WERI-Rb-1 (cell line): ENCODE measurements around the gene ITGB5.

Source experiments
- DNase-seq: peaks from one replicate; pipeline ENCODE4 v3.0.0-alpha.2; 2020
- H3K27ac ChIP-seq: fragments of 250-450 bp; sonication (Bioruptor Pico); 2 replicates; pipeline ENCODE4 v1.5.1; 2020; ENCODE audit warnings: mild to moderate bottlenecking, moderate library complexity
- H3K27me3 ChIP-seq: fragments of 250-450 bp; sonication (Bioruptor Pico); 2 replicates; pipeline ENCODE4 v1.5.1; 2021; ENCODE audit warnings: mild to moderate bottlenecking, low read depth, moderate library complexity; ENCODE audit not compliant: insufficient read depth, severe bottlenecking
- H3K36me3 ChIP-seq: fragments of 250-450 bp; sonication (Bioruptor Pico); 2 replicates; pipeline ENCODE4 v1.5.1; 2020; ENCODE audit warnings: mild to moderate bottlenecking, moderate library complexity
- H3K4me3 ChIP-seq: 2 replicates; pipeline ENCODE4 v1.5.1; 2011; ENCODE audit warnings: low read depth, mild to moderate bottlenecking, control low read depth, low read length
- H3K9me3 ChIP-seq: fragments of 250-450 bp; sonication (Bioruptor Pico); 2 replicates; pipeline ENCODE4 v1.5.1; 2021; ENCODE audit warnings: mild to moderate bottlenecking, moderate library complexity; ENCODE audit not compliant: severe bottlenecking
- CTCF ChIP-seq: IDR thresholded peaks from 2 replicates; pipeline ENCODE4 v1.5.1; 2011; ENCODE audit warnings: low read depth, mild to moderate bottlenecking, control low read depth, inconsistent platforms, low read length

ITGB5 gene

GRCh38 chr3:124815781-124816180, 71.4 kb downstream of the ITGB5 start:
- TF ChIP-seq CTCF = no peak
- DNase-seq = no peak
- Histone ChIP-seq H3K4me3 (no peak overlapping the region), H3K9me3 (no peaks in the 10 kb centered on the region), H3K36me3 (no peaks in the 10 kb centered on the region), H3K27me3 (no peaks in the 10 kb centered on the region), H3K27ac (no peak overlapping the region)

GRCh38 chr3:124814620-124815421, 72.3 kb downstream of the ITGB5 start:
- no peak for TF ChIP-seq CTCF
- no peak for DNase-seq
- Histone ChIP-seq H3K27me3 (no peaks in the 10 kb centered on the region), H3K27ac (no peak overlapping the region), H3K9me3 (no peaks in the 10 kb centered on the region), H3K36me3 (no peaks in the 10 kb centered on the region), H3K4me3 (no peak overlapping the region)

- no peak overlapping the region for H3K27ac ChIP-seq
- H3K9me3 ChIP-seq = no peaks in the 10 kb centered on the region
- no peak for TF ChIP-seq CTCF
- DNase-seq = no peak
- no peaks in the 10 kb centered on the region for H3K36me3 ChIP-seq
- no peak overlapping the region for H3K4me3 ChIP-seq
- H3K27me3 ChIP-seq = no peaks in the 10 kb centered on the region
Measured at GRCh38 chr3:124813541-124813940, 73.6 kb downstream of the ITGB5 start.

- TF ChIP-seq CTCF = no peak
- H3K27me3 ChIP-seq = no peaks in the 10 kb centered on the region
- H3K4me3 ChIP-seq = no peak overlapping the region
- H3K9me3 ChIP-seq = no peaks in the 10 kb centered on the region
- no peaks in the 10 kb centered on the region for H3K36me3 ChIP-seq
- DNase-seq = no peak
- no peak overlapping the region for H3K27ac ChIP-seq
Measured at GRCh38 chr3:124812291-124813265, 74.6 kb downstream of the ITGB5 start.

- no peaks in the 10 kb centered on the region for H3K27me3 ChIP-seq
- DNase-seq = no peak
- no peak overlapping the region for H3K27ac ChIP-seq
- H3K9me3 ChIP-seq = no peaks in the 10 kb centered on the region
- H3K4me3 ChIP-seq = no peak overlapping the region
- TF ChIP-seq CTCF = no peak
- no peaks in the 10 kb centered on the region for H3K36me3 ChIP-seq
Measured at GRCh38 chr3:124811436-124811835, 75.7 kb downstream of the ITGB5 start.
